ENCODE results near the gene LRR1. TPM values are rescaled to one million over a fixed set of nuclear protein-coding genes. Genes with fewer than 3 reads are reported as not detected.

LRR1 gene
- polyA plus RNA-seq, 2 donors = 4.3 to 9.0 TPM

GRCh38 chr14:49585803-49586672 lies 12.7 kb upstream of the LRR1 start, which contains the start of gene RPS29:
RPS29 (minus strand) TSS chr14:49586380; CDS start chr14:49586346, 34 bp downstream.
- Histone ChIP-seq H3K4me3 (ENCODE audit: low read depth in 1 of 2, low read length in 2 of 2) (peak within 1 kb of the TSS; percentile 87 to 98), H3K9me3 (ENCODE audit: control insufficient read depth in 2 of 2, insufficient read depth in 1 of 2, low read depth in 1 of 2, low read length in 1 of 2) (no peaks in the 10 kb centered on the region), H3K27me3 (ENCODE audit: control insufficient read depth in 1 of 2, insufficient read depth in 2 of 2, low read length in 2 of 2) (no peaks in the 10 kb centered on the region), H3K36me3 (ENCODE audit: control insufficient read depth in 2 of 2, insufficient read depth in 2 of 2, low read length in 1 of 2) (peaks cover 0 to 10% of the 10 kb centered on the region in 2 donors), H3K27ac (ENCODE audit: low read depth in 2 of 2, low read length in 1 of 2) (peak within 1 kb of the TSS; percentile 93 to 94), H3K4me1 (ENCODE audit: control insufficient read depth in 2 of 2, insufficient read depth in 2 of 2, low read length in 1 of 2) (peaks cover 0 to 2% of the 10 kb centered on the region in 2 donors)
- WGBS, 2 donors = 0% methylated on average over 54 of the region's 55 CpGs

DNA sequence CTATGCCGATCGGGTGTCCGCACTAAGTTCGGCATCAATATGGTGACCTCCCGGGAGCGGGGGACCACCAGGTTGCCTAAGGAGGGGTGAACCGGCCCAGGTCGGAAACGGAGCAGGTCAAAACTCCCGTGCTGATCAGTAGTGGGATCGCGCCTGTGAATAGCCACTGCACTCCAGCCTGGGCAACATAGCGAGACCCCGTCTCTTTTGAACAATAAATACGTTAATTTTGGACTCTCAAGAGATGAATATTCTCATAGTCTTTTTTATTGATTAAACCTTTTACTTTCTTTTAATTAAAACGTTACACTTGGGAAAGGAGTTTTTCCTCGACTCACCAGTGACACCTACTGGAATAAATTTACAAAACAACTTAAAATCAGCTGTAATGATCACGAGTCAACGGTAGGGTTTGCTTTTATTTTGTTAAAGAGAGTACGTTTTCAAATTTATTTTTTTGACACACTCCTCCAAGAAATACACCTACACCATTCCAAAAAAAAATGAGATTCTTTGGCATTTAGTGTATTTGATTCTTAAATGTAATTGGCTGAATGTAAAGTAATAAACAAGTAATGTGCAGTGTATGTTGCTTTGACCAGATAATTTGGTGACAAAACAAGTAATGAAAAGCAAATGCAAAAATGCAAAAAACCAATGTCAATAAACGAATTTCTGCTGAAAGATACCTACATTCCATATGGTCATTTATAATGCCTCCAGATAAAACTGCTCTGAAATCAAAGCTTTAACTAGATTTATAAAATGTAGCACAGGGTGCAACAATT lies 11.9 kb upstream of the LRR1 start:
- WGBS, 2 donors = 2 to 3% methylated on average over 11 to 12 of the region's 21 CpGs
- Histone ChIP-seq H3K36me3 (ENCODE audit: control insufficient read depth in 2 of 2, insufficient read depth in 2 of 2, low read length in 1 of 2) (peaks cover 0 to 10% of the 10 kb centered on the region in 2 donors), H3K4me1 (ENCODE audit: control insufficient read depth in 2 of 2, insufficient read depth in 2 of 2, low read length in 1 of 2) (peaks cover 0 to 2% of the 10 kb centered on the region in 2 donors)

GRCh38 chr14:49589387-49589786 lies 9.4 kb upstream of the LRR1 start:
- Histone ChIP-seq H3K4me3 (ENCODE audit: low read depth in 1 of 2, low read length in 2 of 2) (no peak overlapping the region), H3K27me3 (ENCODE audit: control insufficient read depth in 1 of 2, insufficient read depth in 2 of 2, low read length in 2 of 2) (no peaks in the 10 kb centered on the region), H3K27ac (ENCODE audit: low read depth in 2 of 2, low read length in 1 of 2) (no peak overlapping the region), H3K36me3 (ENCODE audit: control insufficient read depth in 2 of 2, insufficient read depth in 2 of 2, low read length in 1 of 2) (peaks cover 0 to under 1% of the 10 kb centered on the region in 2 donors), H3K9me3 (ENCODE audit: control insufficient read depth in 2 of 2, insufficient read depth in 1 of 2, low read depth in 1 of 2, low read length in 1 of 2) (no peaks in the 10 kb centered on the region), H3K4me1 (ENCODE audit: control insufficient read depth in 2 of 2, insufficient read depth in 2 of 2, low read length in 1 of 2) (peaks cover 0 to 2% of the 10 kb centered on the region in 2 donors)
- WGBS, 2 donors = 91 to 92% methylated on average over 3 of the region's 3 CpGs

More for the DNA sequence above, 11.9 kb upstream of the LRR1 start:
- Histone ChIP-seq H3K9me3 (ENCODE audit: control insufficient read depth in 2 of 2, insufficient read depth in 1 of 2, low read depth in 1 of 2, low read length in 1 of 2) (no peaks in the 10 kb centered on the region), H3K4me3 (ENCODE audit: low read depth in 1 of 2, low read length in 2 of 2) (peak overlapping the region in 1 of 2 donors; percentile 98), H3K27me3 (ENCODE audit: control insufficient read depth in 1 of 2, insufficient read depth in 2 of 2, low read length in 2 of 2) (no peaks in the 10 kb centered on the region), H3K27ac (ENCODE audit: low read depth in 2 of 2, low read length in 1 of 2) (peak overlapping the region; percentile 83 to 93)

DNA sequence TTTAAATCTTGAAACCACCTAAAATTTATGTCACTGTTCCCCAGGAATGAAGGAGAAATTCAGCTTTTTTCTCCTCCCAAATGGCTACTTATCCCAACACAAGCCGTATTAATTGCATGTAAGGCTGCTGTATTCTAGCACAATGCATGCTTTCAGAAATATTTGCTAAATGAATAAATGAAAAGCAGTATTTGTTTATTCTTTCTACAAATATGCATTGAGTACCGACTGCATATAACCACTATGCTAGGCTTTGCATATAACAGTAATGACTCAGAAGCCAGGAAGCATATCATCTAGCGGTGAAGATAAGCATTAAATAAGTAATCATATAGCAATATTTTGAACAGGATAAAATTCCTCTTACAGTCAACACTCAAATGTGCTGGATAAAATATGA lies 5.7 kb upstream of the LRR1 start:
- Histone ChIP-seq H3K9me3 (ENCODE audit: control insufficient read depth in 2 of 2, insufficient read depth in 1 of 2, low read depth in 1 of 2, low read length in 1 of 2) (no peaks in the 10 kb centered on the region), H3K36me3 (ENCODE audit: control insufficient read depth in 2 of 2, insufficient read depth in 2 of 2, low read length in 1 of 2) (no peaks in the 10 kb centered on the region), H3K27me3 (ENCODE audit: control insufficient read depth in 1 of 2, insufficient read depth in 2 of 2, low read length in 2 of 2) (no peaks in the 10 kb centered on the region), H3K4me1 (ENCODE audit: control insufficient read depth in 2 of 2, insufficient read depth in 2 of 2, low read length in 1 of 2) (no peaks in the 10 kb centered on the region), H3K4me3 (ENCODE audit: low read depth in 1 of 2, low read length in 2 of 2) (no peak overlapping the region), H3K27ac (ENCODE audit: low read depth in 2 of 2, low read length in 1 of 2) (no peak overlapping the region)
- 81% methylated on average over 3 of the region's 3 CpGs for WGBS, 2 donors

DNA sequence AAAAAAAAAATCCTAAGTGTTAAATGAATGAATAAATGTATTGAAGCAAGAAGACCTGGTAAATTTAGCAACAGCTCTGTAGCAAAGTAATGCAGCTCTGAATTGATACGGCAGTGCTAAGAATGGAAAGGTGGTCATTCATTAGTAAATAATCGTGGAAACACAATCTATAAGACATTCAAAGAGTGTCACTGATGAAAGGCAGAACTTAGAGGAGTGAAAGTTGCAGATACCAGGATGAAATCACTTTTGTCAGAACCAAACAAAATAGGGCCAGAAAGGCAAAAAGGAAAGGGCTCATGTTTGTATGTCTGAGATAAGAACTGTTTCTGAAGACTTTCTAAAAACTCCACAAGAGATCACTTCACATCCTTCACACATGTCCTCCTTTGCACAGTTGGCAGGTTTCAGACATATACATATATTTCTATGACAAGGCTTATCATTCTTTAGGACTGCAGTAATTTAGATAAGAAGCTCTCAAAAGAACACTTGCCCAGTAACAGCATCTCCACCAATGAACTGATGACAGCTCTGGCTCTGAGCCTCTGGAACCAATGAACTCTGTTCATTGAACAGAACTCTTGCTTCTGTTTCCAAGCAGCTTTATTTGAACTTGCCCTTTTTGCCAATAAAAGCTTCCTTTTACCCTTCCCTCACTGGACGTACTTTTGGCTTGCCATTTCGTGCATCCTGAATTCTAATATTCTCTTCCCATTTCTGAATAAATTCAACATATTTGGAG lies 4.2 kb upstream of the LRR1 start:
- no peaks in the 10 kb centered on the region for H3K9me3 ChIP-seq (ENCODE audit: control insufficient read depth in 2 of 2, insufficient read depth in 1 of 2, low read depth in 1 of 2, low read length in 1 of 2)
- no peaks in the 10 kb centered on the region for H3K4me1 ChIP-seq (ENCODE audit: control insufficient read depth in 2 of 2, insufficient read depth in 2 of 2, low read length in 1 of 2)
- no peak overlapping the region for H3K27ac ChIP-seq (ENCODE audit: low read depth in 2 of 2, low read length in 1 of 2)
- H3K4me3 ChIP-seq (ENCODE audit: low read depth in 1 of 2, low read length in 2 of 2) = no peak overlapping the region
- 47 to 55% methylated on average over 4 of the region's 4 CpGs for WGBS, 2 donors
- no peaks in the 10 kb centered on the region for H3K27me3 ChIP-seq (ENCODE audit: control insufficient read depth in 1 of 2, insufficient read depth in 2 of 2, low read length in 2 of 2)
- no peaks in the 10 kb centered on the region for H3K36me3 ChIP-seq (ENCODE audit: control insufficient read depth in 2 of 2, insufficient read depth in 2 of 2, low read length in 1 of 2)

DNA sequence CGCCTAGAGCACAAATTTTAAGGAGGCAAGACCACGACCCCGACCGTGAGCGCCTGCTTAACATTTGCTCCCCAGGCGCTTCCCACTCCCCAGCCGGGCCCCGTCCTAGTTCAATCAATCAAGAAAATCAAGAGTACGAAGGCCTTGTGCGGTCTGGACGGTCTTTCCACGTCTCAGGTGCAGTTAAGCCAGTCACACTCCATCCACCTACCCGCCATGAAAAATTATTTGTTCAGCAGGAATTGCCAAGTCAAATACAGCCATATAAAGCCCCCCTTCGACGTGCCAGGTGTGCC lies 603 bp upstream of the LRR1 start:
- no peaks in the 10 kb centered on the region for H3K36me3 ChIP-seq (ENCODE audit: control insufficient read depth in 2 of 2, insufficient read depth in 2 of 2, low read length in 1 of 2)
- peak overlapping the region; percentile 92 to 99 for H3K27ac ChIP-seq (ENCODE audit: low read depth in 2 of 2, low read length in 1 of 2)
- no peaks in the 10 kb centered on the region for H3K4me1 ChIP-seq (ENCODE audit: control insufficient read depth in 2 of 2, insufficient read depth in 2 of 2, low read length in 1 of 2)
- no peaks in the 10 kb centered on the region for H3K9me3 ChIP-seq (ENCODE audit: control insufficient read depth in 2 of 2, insufficient read depth in 1 of 2, low read depth in 1 of 2, low read length in 1 of 2)
- WGBS, 2 donors = 0 to 1% methylated on average over 15 of the region's 15 CpGs
- peak overlapping the region; percentile 71 to 91 for H3K4me3 ChIP-seq (ENCODE audit: low read depth in 1 of 2, low read length in 2 of 2)
- no peaks in the 10 kb centered on the region for H3K27me3 ChIP-seq (ENCODE audit: control insufficient read depth in 1 of 2, insufficient read depth in 2 of 2, low read length in 2 of 2)

DNA sequence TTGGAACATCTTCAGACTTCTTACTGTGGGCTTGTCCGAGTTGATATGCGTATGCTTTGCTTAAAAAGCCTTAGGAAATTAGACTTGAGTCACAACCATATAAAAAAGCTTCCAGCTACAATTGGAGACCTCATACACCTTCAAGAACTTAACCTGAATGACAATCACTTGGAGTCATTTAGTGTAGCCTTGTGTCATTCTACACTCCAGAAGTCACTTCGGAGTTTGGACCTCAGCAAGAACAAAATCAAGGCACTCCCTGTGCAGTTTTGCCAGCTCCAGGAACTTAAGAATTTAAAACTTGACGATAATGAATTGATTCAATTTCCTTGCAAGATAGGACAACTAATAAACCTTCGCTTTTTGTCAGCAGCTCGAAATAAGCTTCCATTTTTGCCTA lies 8.8 kb downstream of the LRR1 start:
- Histone ChIP-seq H3K36me3 (ENCODE audit: control insufficient read depth in 2 of 2, insufficient read depth in 2 of 2, low read length in 1 of 2) (peaks cover 0 to 3% of the 10 kb centered on the region in 2 donors), H3K9me3 (ENCODE audit: control insufficient read depth in 2 of 2, insufficient read depth in 1 of 2, low read depth in 1 of 2, low read length in 1 of 2) (no peaks in the 10 kb centered on the region), H3K4me1 (ENCODE audit: control insufficient read depth in 2 of 2, insufficient read depth in 2 of 2, low read length in 1 of 2) (no peaks in the 10 kb centered on the region), H3K27ac (ENCODE audit: low read depth in 2 of 2, low read length in 1 of 2) (no peak overlapping the region), H3K4me3 (ENCODE audit: low read depth in 1 of 2, low read length in 2 of 2) (no peak overlapping the region), H3K27me3 (ENCODE audit: control insufficient read depth in 1 of 2, insufficient read depth in 2 of 2, low read length in 2 of 2) (no peaks in the 10 kb centered on the region)
- 86 to 87% methylated on average over 6 of the region's 6 CpGs for WGBS, 2 donors

GRCh38 chr14:49612251-49612650 lies 13.5 kb downstream of the LRR1 start:
- Histone ChIP-seq H3K9me3 (ENCODE audit: control insufficient read depth in 2 of 2, insufficient read depth in 1 of 2, low read depth in 1 of 2, low read length in 1 of 2) (no peaks in the 10 kb centered on the region), H3K27me3 (ENCODE audit: control insufficient read depth in 1 of 2, insufficient read depth in 2 of 2, low read length in 2 of 2) (no peaks in the 10 kb centered on the region), H3K4me3 (ENCODE audit: low read depth in 1 of 2, low read length in 2 of 2) (no peak overlapping the region), H3K36me3 (ENCODE audit: control insufficient read depth in 2 of 2, insufficient read depth in 2 of 2, low read length in 1 of 2) (no peaks in the 10 kb centered on the region), H3K27ac (ENCODE audit: low read depth in 2 of 2, low read length in 1 of 2) (no peak overlapping the region), H3K4me1 (ENCODE audit: control insufficient read depth in 2 of 2, insufficient read depth in 2 of 2, low read length in 1 of 2) (no peaks in the 10 kb centered on the region)
- 89 to 91% methylated on average over 4 of the region's 4 CpGs for whole genome bisulfite sequencing, 2 donors

GRCh38 chr14:49612671-49613070 lies 13.9 kb downstream of the LRR1 start:
- Histone ChIP-seq H3K27ac (ENCODE audit: low read depth in 2 of 2, low read length in 1 of 2) (no peak overlapping the region), H3K27me3 (ENCODE audit: control insufficient read depth in 1 of 2, insufficient read depth in 2 of 2, low read length in 2 of 2) (no peaks in the 10 kb centered on the region), H3K4me3 (ENCODE audit: low read depth in 1 of 2, low read length in 2 of 2) (no peak overlapping the region), H3K36me3 (ENCODE audit: control insufficient read depth in 2 of 2, insufficient read depth in 2 of 2, low read length in 1 of 2) (no peaks in the 10 kb centered on the region), H3K4me1 (ENCODE audit: control insufficient read depth in 2 of 2, insufficient read depth in 2 of 2, low read length in 1 of 2) (no peaks in the 10 kb centered on the region), H3K9me3 (ENCODE audit: control insufficient read depth in 2 of 2, insufficient read depth in 1 of 2, low read depth in 1 of 2, low read length in 1 of 2) (no peaks in the 10 kb centered on the region)
- WGBS, 2 donors = 91 to 93% methylated on average over 8 of the region's 8 CpGs

All from esophagus (tissue), 2 donors.